Spinal cord (tissue), 10 donors: ENCODE data around the gene SAE1. TPM values are rescaled to one million over a fixed set of nuclear protein-coding genes. Genes with fewer than 3 reads are reported as not detected.

Source experiments
- DNase-seq, 6 donors: peaks; one replicate each; pipeline versions ENCODE4 v3.0.0 to v3.0.0-alpha.2; 2013 to 2015; ENCODE audit warnings: low spot score in 6 of 6, low read depth in 4 of 6
- H3K27ac ChIP-seq: one replicate; pipeline ENCODE4 v1.5.1; 2013; ENCODE audit warnings: low read depth, low read length, control low read depth
- H3K27me3 ChIP-seq: one replicate; pipeline ENCODE4 v1.6.1; 2013; ENCODE audit warnings: low read length; ENCODE audit not compliant: control insufficient read depth, insufficient read depth
- H3K36me3 ChIP-seq: one replicate; pipeline ENCODE4 v1.6.1; 2013; ENCODE audit warnings: low read length; ENCODE audit not compliant: control insufficient read depth, insufficient read depth
- H3K4me1 ChIP-seq: one replicate; pipeline ENCODE4 v1.6.1; 2013; ENCODE audit warnings: low read length; ENCODE audit not compliant: control insufficient read depth, insufficient read depth
- H3K4me3 ChIP-seq: one replicate; pipeline ENCODE4 v1.5.1; 2013; ENCODE audit warnings: low read depth, low read length, control low read depth
- H3K9me3 ChIP-seq: one replicate; pipeline ENCODE4 v1.6.1; 2013; ENCODE audit warnings: low read length; ENCODE audit not compliant: control insufficient read depth, insufficient read depth
- WGBS: methylation state at CpG from one replicate; pipeline ENCODE4 v1.1.5; 2013; ENCODE audit warnings: missing lambda C conversion rate; ENCODE audit not compliant: insufficient coverage; 5-methylcytosine and 5-hydroxymethylcytosine counted together
- polyA plus RNA-seq, 2 donors: library from polyadenylated mRNA; unstranded; fragments of 120-200 nt; gene quantifications; one replicate each; pipeline ENCODE4 v1.2.1, GENCODE V29; 2013; ENCODE audit not compliant: insufficient read length in 2 of 2
- total RNA-seq, 2 donors: library from RNA; depleted of rRNA in 1 of 2; stranded (reverse); fragments of 120-200 nt in 1 of 2; fragments of >200 nt in 1 of 2; gene quantifications; one replicate each; pipeline versions ENCODE4 v1.2.3 to v1.2.4, GENCODE V29; 2013 to 2014
- donor health status: healthy.

SAE1 gene
- total and polyA plus RNA-seq, 4 donors, result 89.8 to 121 (median 106) TPM

DNA sequence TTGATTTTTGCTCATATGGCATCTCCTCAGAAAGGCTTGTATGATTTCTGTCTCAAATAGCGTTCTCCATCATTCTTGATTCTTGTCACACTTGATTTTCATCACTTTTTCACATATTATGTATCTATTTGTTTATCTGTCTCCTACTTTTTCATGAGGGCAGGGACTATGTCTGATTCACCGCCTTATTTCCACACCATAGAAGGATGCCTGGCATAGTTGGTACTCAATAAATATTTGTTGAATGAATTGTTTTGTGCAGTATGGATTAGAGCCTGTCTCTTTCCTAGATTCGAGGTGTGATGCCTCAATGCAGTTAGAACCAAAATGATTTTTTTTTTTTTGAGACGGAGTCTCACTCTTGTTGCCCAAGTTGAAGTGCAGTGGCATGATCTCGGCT lies 12.1 kb downstream of the SAE1 start:
- no peak for DNase-seq
- H3K4me3 ChIP-seq, result no peak overlapping the region
- no peak overlapping the region for H3K27ac ChIP-seq
- 82% methylated on average over 3 of the region's 5 CpGs for WGBS
- H3K9me3 ChIP-seq, result no peaks in the 10 kb centered on the region
- H3K27me3 ChIP-seq, result no peaks in the 10 kb centered on the region
- H3K4me1 ChIP-seq, result peaks cover 5% of the 10 kb centered on the region
- H3K36me3 ChIP-seq, result peaks cover 51% of the 10 kb centered on the region

DNA sequence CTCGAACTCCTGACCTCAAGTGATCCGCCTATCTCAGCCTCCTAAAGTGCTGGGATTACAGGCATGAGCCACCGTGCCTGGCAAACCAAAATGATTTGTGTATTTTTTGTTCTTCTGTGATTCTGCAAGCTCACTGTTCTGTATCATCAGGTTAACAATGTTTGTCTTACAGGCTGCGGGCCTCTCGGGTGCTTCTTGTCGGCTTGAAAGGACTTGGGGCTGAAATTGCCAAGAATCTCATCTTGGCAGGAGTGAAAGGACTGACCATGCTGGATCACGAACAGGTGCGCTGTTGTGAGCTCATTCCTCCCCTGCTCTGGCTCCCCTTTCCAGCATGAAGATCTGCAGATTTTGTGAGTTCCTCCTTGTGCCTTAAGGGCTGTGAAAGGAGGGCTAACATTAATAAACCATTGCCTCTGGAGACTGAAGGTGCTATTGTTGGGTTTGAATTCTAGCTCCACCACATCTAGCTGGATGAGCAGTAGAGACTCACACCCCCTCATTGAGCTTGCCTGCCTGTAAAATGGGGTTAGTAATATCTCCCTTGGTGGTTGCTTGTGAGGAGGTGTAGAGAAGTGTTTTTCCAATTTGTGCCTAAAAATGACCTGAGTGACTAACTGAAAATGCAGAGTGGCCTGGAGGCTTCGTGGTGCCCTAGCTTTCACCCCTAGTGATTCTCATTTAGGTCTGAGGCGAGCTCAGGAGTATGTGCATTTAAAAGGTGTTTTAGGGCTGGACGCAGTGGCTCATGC lies 12.9 kb downstream of the SAE1 start:
- WGBS, result 82% methylated on average over 11 of the region's 11 CpGs
- peaks cover 58% of the 10 kb centered on the region for H3K36me3 ChIP-seq
- H3K9me3 ChIP-seq, result no peaks in the 10 kb centered on the region
- H3K27ac ChIP-seq, result no peak overlapping the region
- peaks cover 5% of the 10 kb centered on the region for H3K4me1 ChIP-seq
- no peak for DNase-seq
- no peak overlapping the region for H3K4me3 ChIP-seq
- no peaks in the 10 kb centered on the region for H3K27me3 ChIP-seq

DNA sequence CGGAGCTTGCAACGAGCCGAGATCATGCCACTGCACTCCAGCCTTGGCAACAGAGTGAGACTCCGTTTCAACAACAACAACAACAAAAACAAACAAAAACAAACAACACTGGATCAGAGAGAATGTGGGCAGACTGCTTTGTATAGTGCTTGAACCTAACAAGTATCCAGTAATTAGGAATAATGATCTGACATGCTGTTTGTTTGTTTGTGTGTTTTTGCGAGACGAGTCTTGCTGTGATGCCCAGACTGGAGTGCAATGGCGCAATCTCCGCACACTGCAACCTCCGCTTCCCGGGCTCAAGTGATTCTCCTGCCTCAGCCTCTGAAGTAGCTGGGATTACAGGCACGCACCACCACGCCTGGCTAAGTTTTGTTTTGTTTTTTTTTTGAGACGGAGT lies 14.0 kb downstream of the SAE1 start:
- Histone ChIP-seq H3K4me1 (peaks cover 5% of the 10 kb centered on the region), H3K36me3 (peaks cover 58% of the 10 kb centered on the region), H3K4me3 (no peak overlapping the region), H3K27me3 (no peaks in the 10 kb centered on the region), H3K27ac (no peak overlapping the region), H3K9me3 (no peaks in the 10 kb centered on the region)
- no peak for DNase-seq
- 85% methylated on average over 4 of the region's 13 CpGs for WGBS

DNA sequence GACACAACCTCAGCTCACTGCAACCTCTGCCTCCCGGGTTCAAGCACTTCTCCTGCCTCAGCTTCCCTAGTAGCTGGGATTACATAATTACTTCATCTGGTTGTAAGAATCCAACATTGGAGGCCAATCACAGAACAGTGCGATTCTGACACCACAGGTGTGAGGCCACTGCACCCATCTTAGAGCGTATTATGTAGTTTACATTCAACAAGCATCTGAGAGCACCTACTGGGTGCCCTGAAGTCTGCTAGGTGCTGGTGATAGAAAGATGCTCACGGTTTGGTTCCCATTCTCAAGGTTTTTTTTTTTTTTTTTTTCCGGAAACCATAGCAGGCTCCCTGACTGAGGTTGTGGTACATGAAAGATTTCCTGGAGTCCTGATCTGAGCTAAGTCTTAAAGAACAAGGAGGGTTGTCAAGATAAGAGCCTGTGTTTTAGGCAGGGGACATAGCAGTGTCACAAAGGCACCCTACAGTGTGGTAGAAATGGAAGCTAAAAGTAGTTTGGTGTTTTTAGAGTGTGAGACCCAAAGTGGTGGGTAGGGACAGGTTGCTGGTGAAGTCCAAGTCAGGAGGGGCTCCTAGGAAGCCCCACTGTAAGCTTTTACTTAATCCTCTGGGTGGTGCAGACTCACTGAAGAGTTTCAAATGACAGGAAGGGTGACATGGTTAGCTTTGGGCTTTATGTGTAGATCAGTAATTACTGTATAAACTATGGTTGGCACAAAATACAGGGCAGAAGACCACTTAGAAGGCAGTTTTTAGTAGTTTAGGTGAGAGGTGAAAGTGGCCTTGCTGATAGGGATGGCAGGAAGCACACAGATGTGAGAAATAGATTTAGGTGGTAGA lies 15.2 kb downstream of the SAE1 start:
- Histone ChIP-seq H3K4me1 (peaks cover 3% of the 10 kb centered on the region), H3K36me3 (peaks cover 57% of the 10 kb centered on the region), H3K27ac (no peak overlapping the region), H3K27me3 (no peaks in the 10 kb centered on the region), H3K9me3 (no peaks in the 10 kb centered on the region), H3K4me3 (no peak overlapping the region)
- DNase-seq, result no peak
- WGBS, result 93% methylated on average over 4 of the region's 5 CpGs

DNA sequence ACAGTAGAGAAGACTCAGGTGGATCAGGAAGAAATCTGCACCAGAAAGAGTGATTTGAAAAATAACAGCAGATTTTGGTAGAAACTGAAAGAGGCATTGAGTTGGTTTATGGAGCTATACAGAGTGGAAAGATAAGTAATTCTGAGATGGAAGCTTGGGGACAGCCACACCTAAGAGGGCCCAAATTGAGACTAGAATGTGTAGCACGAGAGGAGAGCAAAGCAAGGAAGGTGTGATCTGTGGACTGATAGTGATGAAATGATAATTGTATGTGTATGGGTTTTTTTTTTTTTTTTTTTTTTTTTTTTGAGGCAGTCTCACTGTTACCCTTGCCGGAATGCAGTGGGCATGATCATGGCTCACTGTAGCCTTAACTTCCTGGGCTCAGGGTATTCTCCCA lies 16.3 kb downstream of the SAE1 start:
- Histone ChIP-seq H3K9me3 (no peaks in the 10 kb centered on the region), H3K4me3 (no peak overlapping the region), H3K27me3 (no peaks in the 10 kb centered on the region), H3K36me3 (peaks cover 61% of the 10 kb centered on the region), H3K4me1 (no peaks in the 10 kb centered on the region), H3K27ac (no peak overlapping the region)
- DNase-seq, result no peak
- 88% methylated on average over 1 of the region's 2 CpGs for WGBS

DNA sequence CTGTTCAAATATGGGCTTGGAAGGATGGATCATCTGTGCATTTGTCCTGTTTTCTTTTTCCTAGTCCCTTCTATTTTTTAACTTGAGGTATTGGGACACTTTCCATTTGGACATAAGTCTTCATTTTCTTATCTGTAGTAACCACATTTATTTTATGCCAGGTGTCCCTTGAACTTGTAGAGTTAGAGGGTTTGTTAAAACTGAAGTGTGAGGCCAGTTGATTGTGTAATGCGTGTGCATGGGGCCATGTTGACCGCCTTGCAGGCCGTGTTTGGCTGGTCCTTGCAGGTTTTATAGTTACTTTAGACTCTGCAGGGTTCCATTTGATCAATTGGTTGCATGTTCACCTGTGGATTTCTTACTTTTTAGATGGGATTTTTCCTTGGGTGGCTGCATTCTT lies 21.0 kb downstream of the SAE1 start:
- no peak for DNase-seq
- Histone ChIP-seq H3K36me3 (peaks cover 53% of the 10 kb centered on the region), H3K27me3 (no peaks in the 10 kb centered on the region), H3K4me1 (peaks cover 9% of the 10 kb centered on the region), H3K4me3 (no peak overlapping the region), H3K27ac (no peak overlapping the region), H3K9me3 (no peaks in the 10 kb centered on the region)
- 81% methylated on average over 3 of the region's 3 CpGs for WGBS

DNA sequence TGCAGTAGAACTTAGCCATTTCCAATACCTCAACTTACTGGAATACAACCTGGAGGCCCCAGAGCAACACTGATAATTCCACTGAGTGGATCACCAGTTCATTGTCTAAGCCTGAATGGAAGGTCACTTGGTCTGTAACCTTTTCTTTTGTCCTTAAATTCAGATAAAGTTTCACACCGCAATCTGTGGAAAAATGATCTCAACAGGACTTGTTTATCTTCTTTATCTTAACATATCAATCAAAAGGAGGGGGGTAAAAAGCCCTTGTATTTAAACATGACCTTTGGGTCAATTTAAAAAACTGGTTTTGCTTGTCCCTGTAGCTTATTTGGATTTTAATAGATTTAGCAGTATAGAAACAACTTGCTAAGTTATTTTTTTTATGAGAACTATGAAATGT lies 21.6 kb downstream of the SAE1 start:
- no peak for DNase-seq
- WGBS, result no CpG with 5 or more reads among the region's 1 CpG
- peaks cover 9% of the 10 kb centered on the region for H3K4me1 ChIP-seq
- H3K9me3 ChIP-seq, result no peaks in the 10 kb centered on the region
- peaks cover 47% of the 10 kb centered on the region for H3K36me3 ChIP-seq
- no peak overlapping the region for H3K4me3 ChIP-seq
- H3K27ac ChIP-seq, result no peak overlapping the region
- no peaks in the 10 kb centered on the region for H3K27me3 ChIP-seq

DNA sequence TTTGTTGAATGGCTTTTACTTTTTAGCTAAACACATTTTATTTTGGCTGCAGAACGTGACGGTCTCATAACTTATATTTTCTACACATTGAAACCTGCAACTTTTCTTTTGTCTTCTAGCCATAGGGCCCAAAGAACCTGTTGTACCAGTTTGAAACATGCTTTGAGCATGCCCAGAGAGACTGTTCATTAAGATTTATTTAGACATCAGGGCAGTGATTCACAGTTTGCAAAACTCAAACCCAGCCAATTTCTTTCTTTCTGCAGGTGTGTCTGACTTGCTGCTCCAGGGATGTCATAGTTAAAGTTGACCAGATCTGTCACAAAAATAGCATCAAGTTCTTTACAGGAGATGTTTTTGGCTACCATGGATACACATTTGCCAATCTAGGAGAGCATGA lies 22.0 kb downstream of the SAE1 start:
- Histone ChIP-seq H3K27ac (no peak overlapping the region), H3K4me3 (no peak overlapping the region), H3K4me1 (peaks cover 12% of the 10 kb centered on the region), H3K36me3 (peaks cover 46% of the 10 kb centered on the region), H3K9me3 (no peaks in the 10 kb centered on the region), H3K27me3 (no peaks in the 10 kb centered on the region)
- no CpG with 5 or more reads among the region's 2 CpGs for WGBS
- DNase-seq, result no peak

DNA sequence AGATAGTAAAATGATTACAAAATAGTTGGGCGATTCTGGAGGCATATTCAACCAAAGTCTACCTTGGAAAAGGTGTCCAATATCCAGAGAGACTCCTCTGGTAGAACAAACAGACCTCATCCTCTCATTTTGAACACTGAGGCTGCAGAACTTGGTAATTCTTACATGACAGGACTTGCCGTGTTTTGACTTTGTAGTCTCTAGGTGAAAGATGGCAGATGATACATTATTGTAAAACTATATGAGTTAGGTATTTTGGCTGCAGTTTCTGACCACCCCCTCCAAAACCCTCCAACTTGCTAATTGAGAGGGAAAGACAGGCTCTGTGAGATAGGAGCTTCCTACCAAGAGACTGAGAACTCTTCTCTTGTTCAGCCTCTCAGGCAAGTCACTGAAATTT lies 22.6 kb downstream of the SAE1 start:
- DNase-seq, result no peak
- WGBS, result 100% methylated on average over 1 of the region's 2 CpGs
- H3K27ac ChIP-seq, result no peak overlapping the region
- no peaks in the 10 kb centered on the region for H3K27me3 ChIP-seq
- H3K4me1 ChIP-seq, result peaks cover 17% of the 10 kb centered on the region
- H3K4me3 ChIP-seq, result no peak overlapping the region
- H3K9me3 ChIP-seq, result no peaks in the 10 kb centered on the region
- peaks cover 41% of the 10 kb centered on the region for H3K36me3 ChIP-seq

DNA sequence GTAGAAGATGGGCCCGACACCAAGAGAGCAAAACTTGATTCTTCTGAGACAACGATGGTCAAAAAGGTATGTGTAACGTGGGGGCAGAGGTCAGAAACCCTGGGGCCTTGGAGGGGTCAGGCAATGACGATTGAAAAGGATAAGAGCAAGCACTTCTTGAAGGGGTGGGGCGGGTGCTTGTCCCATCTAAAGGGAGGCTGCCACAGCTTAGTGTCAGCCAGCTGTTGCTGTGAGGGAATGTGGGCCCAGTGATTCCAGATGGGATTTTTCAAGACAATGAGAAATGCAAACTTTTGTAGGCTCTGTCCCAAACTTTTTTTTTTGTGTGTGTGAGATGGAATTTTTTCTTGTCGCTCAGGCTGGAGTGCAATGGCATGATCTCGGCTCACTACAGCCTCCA lies 24.5 kb downstream of the SAE1 start:
- Histone ChIP-seq H3K4me1 (peaks cover 22% of the 10 kb centered on the region), H3K27me3 (no peaks in the 10 kb centered on the region), H3K4me3 (no peak overlapping the region), H3K36me3 (peaks cover 36% of the 10 kb centered on the region), H3K27ac (no peak overlapping the region), H3K9me3 (no peaks in the 10 kb centered on the region)
- no peak for DNase-seq
- 54% methylated on average over 5 of the region's 7 CpGs for WGBS
